Hepatocyte (in vitro differentiated cells): ENCODE data around the gene TLR4.

Source experiments
- EZH2 ChIP-seq: fragments of 200-600 bp; sonication (generic); IDR thresholded peaks from 2 replicates; pipeline ENCODE4 v1.6.1; 2016; ENCODE audit warnings: antibody characterized with exemption, mild to moderate bottlenecking, borderline replicate concordance
- TF ChIP-seq, protein P1 (sequence below): fragments of 200-600 bp; sonication (generic); IDR thresholded peaks from 2 replicates; pipeline ENCODE4 v1.5.1; 2016; ENCODE audit warnings: antibody characterized with exemption, mild to moderate bottlenecking; ENCODE audit not compliant: poor library complexity

DNA sequence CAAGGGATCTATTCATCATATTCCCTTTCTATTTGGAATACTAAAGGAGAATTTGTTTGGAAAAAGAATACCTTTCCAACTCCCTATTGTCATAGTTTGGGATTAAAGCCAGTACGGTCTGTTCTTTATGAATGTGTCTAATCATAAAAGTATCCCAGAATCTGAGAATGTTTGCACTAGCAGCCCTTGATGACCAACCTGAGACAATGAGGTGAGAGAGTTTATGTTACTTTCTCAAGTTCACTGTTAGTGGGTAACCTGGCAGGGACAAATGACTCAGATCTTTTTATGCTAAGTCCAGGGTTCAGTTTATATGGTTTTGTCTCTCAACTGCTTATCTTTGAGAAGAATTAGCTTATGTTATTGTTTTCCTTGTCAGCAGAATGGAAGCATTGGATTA, 25.3 kb upstream of the TLR4 start:
- TF ChIP-seq EZH2, result no peak
- TF ChIP-seq, protein P1, sequence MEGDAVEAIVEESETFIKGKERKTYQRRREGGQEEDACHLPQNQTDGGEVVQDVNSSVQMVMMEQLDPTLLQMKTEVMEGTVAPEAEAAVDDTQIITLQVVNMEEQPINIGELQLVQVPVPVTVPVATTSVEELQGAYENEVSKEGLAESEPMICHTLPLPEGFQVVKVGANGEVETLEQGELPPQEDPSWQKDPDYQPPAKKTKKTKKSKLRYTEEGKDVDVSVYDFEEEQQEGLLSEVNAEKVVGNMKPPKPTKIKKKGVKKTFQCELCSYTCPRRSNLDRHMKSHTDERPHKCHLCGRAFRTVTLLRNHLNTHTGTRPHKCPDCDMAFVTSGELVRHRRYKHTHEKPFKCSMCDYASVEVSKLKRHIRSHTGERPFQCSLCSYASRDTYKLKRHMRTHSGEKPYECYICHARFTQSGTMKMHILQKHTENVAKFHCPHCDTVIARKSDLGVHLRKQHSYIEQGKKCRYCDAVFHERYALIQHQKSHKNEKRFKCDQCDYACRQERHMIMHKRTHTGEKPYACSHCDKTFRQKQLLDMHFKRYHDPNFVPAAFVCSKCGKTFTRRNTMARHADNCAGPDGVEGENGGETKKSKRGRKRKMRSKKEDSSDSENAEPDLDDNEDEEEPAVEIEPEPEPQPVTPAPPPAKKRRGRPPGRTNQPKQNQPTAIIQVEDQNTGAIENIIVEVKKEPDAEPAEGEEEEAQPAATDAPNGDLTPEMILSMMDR, result no peak
